Body of pancreas (tissue), 4 donors: ENCODE measurements around the gene PARP4. TPM values are rescaled to one million over a fixed set of nuclear protein-coding genes. Genes with fewer than 3 reads are reported as not detected.

ENCODE experiments used
- ATAC-seq: fragments of 150-250 bp; one replicate; pipeline ENCODE4 v1.9.1; 2016
- DNase-seq, 4 donors: peaks; one replicate each; pipeline ENCODE4 v3.0.0-alpha.2; 2019
- H3K27ac ChIP-seq, 4 donors: fragments of 200-600 bp; sonication (generic); 1 replicate in 3 of 4; 2 replicates in 1 of 4; pipeline versions ENCODE4 v1.5.1 to v1.6.1; 2016 to 2019; ENCODE audit warnings: mild to moderate bottlenecking in 1 of 4, mixed read lengths in 1 of 4, moderate library complexity in 1 of 4
- H3K27me3 ChIP-seq, 2 donors: fragments of 200-600 bp; sonication (generic); one replicate each; pipeline ENCODE4 v1.6.0; 2016; ENCODE audit warnings: mild to moderate bottlenecking in 1 of 2
- H3K36me3 ChIP-seq, 2 donors: fragments of 200-600 bp; sonication (generic); replicated peaks in 1 of 2; 2 replicates each; pipeline ENCODE4 v1.5.1; 2016; ENCODE audit warnings: low read depth in 2 of 2; ENCODE audit not compliant: insufficient read depth in 1 of 2
- H3K4me1 ChIP-seq: fragments of 200-600 bp; sonication (generic); one replicate; pipeline ENCODE4 v1.6.0; 2016
- H3K4me3 ChIP-seq, 2 donors: fragments of 200-600 bp; sonication (generic); 1 replicate in 1 of 2; 2 replicates in 1 of 2; pipeline ENCODE4 v1.5.1; 2016 to 2019
- H3K9me3 ChIP-seq, 3 donors: fragments of 200-600 bp; sonication (generic); 1 replicate in 2 of 3; 2 replicates in 1 of 3; pipeline ENCODE4 v1.5.1; 2016
- CTCF ChIP-seq, 7 experiments: fragments of 450-650 bp in 4 of 7; fragments of 200-600 bp in 3 of 7; sonication (generic) in 3 of 7; IDR thresholded peaks; one replicate each; pipeline ENCODE4 v1.5.1; 2016 to 2019; ENCODE audit warnings: antibody characterized with exemption in 7 of 7
- POLR2A ChIP-seq, 3 donors: fragments of 450-650 bp; IDR thresholded peaks; one replicate each; pipeline ENCODE4 v1.6.1; 2016; ENCODE audit warnings: antibody characterized with exemption in 3 of 3, mild to moderate bottlenecking in 2 of 3
- WGBS, 2 donors: methylation state at CpG; one replicate each; pipeline ENCODE4 v1.1.5; 2017; 5-methylcytosine and 5-hydroxymethylcytosine counted together
- intact Hi-C: fragments of 100-400 bp; cut with DNase I; formaldehyde crosslinking; loops from one replicate; pipeline ENCODE4 v1.15.1; 2023
- total RNA-seq, 2 donors: library from RNA; depleted of rRNA; stranded (reverse); fragments of >200 nt; gene quantifications; one replicate each; pipeline ENCODE4 v1.1.0, GENCODE V29; 2016

PARP4 gene
- total RNA-seq, 2 donors from 2014 or later, result 30.0 to 32.7 TPM

GRCh38 chr13:24541127-24541475 is 28.5 kb upstream of the PARP4 start:
- Histone ChIP-seq H3K4me3 (no peak overlapping the region), H3K4me1 (peaks cover 10% of the 10 kb centered on the region), H3K27me3 (peaks cover 0 to 8% of the 10 kb centered on the region in 2 donors), H3K27ac (no peak overlapping the region), H3K9me3 (no peaks in the 10 kb centered on the region), H3K36me3 (no peaks in the 10 kb centered on the region)
- ATAC-seq, result peak; percentile 45
- no peak for TF ChIP-seq POLR2A (IDR thresholded peaks at IDR 0.05)
- no peak for TF ChIP-seq CTCF (IDR thresholded peaks at IDR 0.05)
- intact Hi-C loops, result no loop called here
- DNase-seq, result no peak
- 31 to 44% methylated on average over 8 to 9 of the region's 11 CpGs for WGBS, 2 donors

GRCh38 chr13:24540236-24541126 is 27.9 kb upstream of the PARP4 start:
- TF ChIP-seq CTCF (IDR thresholded peaks at IDR 0.05) (no peak), POLR2A (IDR thresholded peaks at IDR 0.05) (no peak)
- ATAC-seq (no peak), DNase-seq (no peak)
- intact Hi-C loops, result no loop called here
- 73 to 83% methylated on average over 9 to 29 of the region's 32 CpGs for WGBS, 2 donors
- no peak overlapping the region for H3K4me3 ChIP-seq
- no peaks in the 10 kb centered on the region for H3K36me3 ChIP-seq
- H3K27me3 ChIP-seq, result peaks cover 0 to 8% of the 10 kb centered on the region in 2 donors
- peaks cover 10% of the 10 kb centered on the region for H3K4me1 ChIP-seq
- no peak overlapping the region for H3K27ac ChIP-seq
- H3K9me3 ChIP-seq, result no peaks in the 10 kb centered on the region

GRCh38 chr13:24539500-24540165 is 27.1 kb upstream of the PARP4 start:
- ATAC-seq (no peak), DNase-seq (no peak)
- Histone ChIP-seq H3K27ac (no peak overlapping the region), H3K27me3 (peaks cover 0 to 8% of the 10 kb centered on the region in 2 donors), H3K4me3 (no peak overlapping the region), H3K9me3 (no peaks in the 10 kb centered on the region), H3K4me1 (peaks cover 10% of the 10 kb centered on the region), H3K36me3 (no peaks in the 10 kb centered on the region)
- intact Hi-C loops, result no loop called here
- TF ChIP-seq CTCF (IDR thresholded peaks at IDR 0.05) (no peak), POLR2A (IDR thresholded peaks at IDR 0.05) (no peak)
- WGBS, 2 donors, result 83 to 85% methylated on average over 5 to 11 of the region's 11 CpGs

- TF ChIP-seq POLR2A (IDR thresholded peaks at IDR 0.05) (no peak), CTCF (IDR thresholded peaks at IDR 0.05) (no peak)
- H3K4me3 ChIP-seq, result no peak overlapping the region
- DNase-seq, result no peak
- no peak for ATAC-seq
- no peaks in the 10 kb centered on the region for H3K27me3 ChIP-seq
- intact Hi-C loops, result no loop called here
- H3K9me3 ChIP-seq, result no peaks in the 10 kb centered on the region
- H3K27ac ChIP-seq, result no peak overlapping the region
- H3K36me3 ChIP-seq, result no peaks in the 10 kb centered on the region
- WGBS, 2 donors, result 75% methylated on average over 1 of the region's 1 CpG
- H3K4me1 ChIP-seq, result no peaks in the 10 kb centered on the region
Measured at GRCh38 chr13:24529478-24529877, 16.9 kb upstream of the PARP4 start.
